HG03378 (cell line): ENCODE measurements around the gene DDX10.
"Not testable (repeated sequence)": the region's sequence is repeated elsewhere in the genome, so short reads cannot be mapped to it uniquely, and the experiment has no call there.

Experiments used
- ATAC-seq: cut with Tn5 transposase; IDR thresholded peaks from one replicate; pipeline ENCODE4 v1.9.1; 2021; ENCODE audit warnings: mild to moderate bottlenecking, moderate library complexity; ENCODE audit not compliant: unreplicated experiment

Gene DDX10

GRCh38 chr11:108654100-108654499 is 10.8 kb upstream of the DDX10 start:
- ATAC-seq, result not testable (repeated sequence)

- no peak for ATAC-seq
These were observed 9.8 kb upstream of the DDX10 start for GRCh38 chr11:108654994-108655631.

- ATAC-seq, result no peak
These were observed 2.2 kb upstream of the DDX10 start for GRCh38 chr11:108662700-108663099.

GRCh38 chr11:108663154-108663877 is 1.6 kb upstream of the DDX10 start:
- ATAC-seq, result peak; percentile 53

- no peak for ATAC-seq
These were observed 1.5 kb downstream of the DDX10 start for GRCh38 chr11:108666373-108666772.

GRCh38 chr11:108669286-108669685 is 4.4 kb downstream of the DDX10 start:
- no peak for ATAC-seq

- ATAC-seq, result no peak
These were observed 4.8 kb downstream of the DDX10 start for GRCh38 chr11:108669711-108670110.

- no peak for ATAC-seq
These were observed 5.6 kb downstream of the DDX10 start for GRCh38 chr11:108670451-108670850.

- ATAC-seq, result no peak
These were observed 7.2 kb downstream of the DDX10 start for GRCh38 chr11:108672113-108672512.

- no peak for ATAC-seq
These were observed 7.9 kb downstream of the DDX10 start for GRCh38 chr11:108672786-108673185.

GRCh38 chr11:108679045-108679444 is 14.2 kb downstream of the DDX10 start:
- no peak for ATAC-seq

GRCh38 chr11:108680271-108680670 is 15.4 kb downstream of the DDX10 start:
- no peak for ATAC-seq

GRCh38 chr11:108685419-108686130 is 20.7 kb downstream of the DDX10 start:
- no peak for ATAC-seq

- no peak for ATAC-seq
These were observed 29.0 kb downstream of the DDX10 start for GRCh38 chr11:108693852-108694251.

- no peak for ATAC-seq
These were observed 30.0 kb downstream of the DDX10 start for GRCh38 chr11:108694846-108695245.

GRCh38 chr11:108697872-108698473 is 33.1 kb downstream of the DDX10 start:
- ATAC-seq, result peak; percentile 70

GRCh38 chr11:108698844-108699642 is 34.2 kb downstream of the DDX10 start:
- ATAC-seq, result peak; percentile 85

GRCh38 chr11:108703916-108704315 is 39.0 kb downstream of the DDX10 start:
- ATAC-seq, result no peak

- ATAC-seq, result no peak
These were observed 40.2 kb downstream of the DDX10 start for GRCh38 chr11:108705061-108705460.

GRCh38 chr11:108708173-108708572 is 43.3 kb downstream of the DDX10 start:
- ATAC-seq, result no peak

GRCh38 chr11:108709741-108710140 is 44.9 kb downstream of the DDX10 start:
- no peak for ATAC-seq
